Left colon (tissue), 2 donors: ENCODE measurements around the gene RSRC2. TPM values are rescaled to one million over a fixed set of nuclear protein-coding genes. Genes with fewer than 3 reads are reported as not detected.
"Not testable (repeated sequence)": the region's sequence is repeated elsewhere in the genome, so short reads cannot be mapped to it uniquely, and the experiment has no call there.

Source experiments
- ATAC-seq: fragments of 200-7000 bp; cut with Tn5 transposase; one replicate; pipeline ENCODE4 v1.9.1; 2020; ENCODE audit warnings: mild to moderate bottlenecking, moderate library complexity
- DNase-seq, 2 donors: peaks; one replicate each; pipeline ENCODE4 v3.0.0-alpha.2; 2020
- intact Hi-C, 2 donors: fragments of 100-400 bp; cut with DNase I in 1 of 2; cut with micrococcal nuclease in 1 of 2; formaldehyde crosslinking; loops; one replicate each; pipeline versions ENCODE4 v1.11.2 to v1.14.0; 2022; cut with DNase I, micrococcal nuclease
- long read RNA-seq: library from polyadenylated mRNA; unstranded; transcript quantifications from one replicate; pipeline ENCODE4 v2.0.0, GENCODE V29; 2021
- total RNA-seq, 2 donors: library from RNA; stranded (reverse); fragmentation: NEBNext Ultra II Directional; extraction: Animal tissue kit (Norgen Biotek cat#: 25700); gene quantifications; one replicate each; pipeline ENCODE4 v1.2.1, GENCODE V29; 2021
- donor health status: DM: no; HTN: no; CAD: no.
- donor health status: DM: yes; HTN: yes; CAD: no.

RSRC2 gene, protein sequence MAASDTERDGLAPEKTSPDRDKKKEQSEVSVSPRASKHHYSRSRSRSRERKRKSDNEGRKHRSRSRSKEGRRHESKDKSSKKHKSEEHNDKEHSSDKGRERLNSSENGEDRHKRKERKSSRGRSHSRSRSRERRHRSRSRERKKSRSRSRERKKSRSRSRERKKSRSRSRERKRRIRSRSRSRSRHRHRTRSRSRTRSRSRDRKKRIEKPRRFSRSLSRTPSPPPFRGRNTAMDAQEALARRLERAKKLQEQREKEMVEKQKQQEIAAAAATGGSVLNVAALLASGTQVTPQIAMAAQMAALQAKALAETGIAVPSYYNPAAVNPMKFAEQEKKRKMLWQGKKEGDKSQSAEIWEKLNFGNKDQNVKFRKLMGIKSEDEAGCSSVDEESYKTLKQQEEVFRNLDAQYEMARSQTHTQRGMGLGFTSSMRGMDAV
- total RNA-seq, result 10 to 100 TPM; 49.4 to 67.4 TPM
- long read RNA-seq, transcript RSRC2-201 (10 exons, 3,520 nt), result major isoform, 19 of 75 reads
- long read RNA-seq, partial matches to known transcripts, result 19 of 75 reads
- long read RNA-seq, other reads (novel, unspliced or antisense), result 34 of 75 reads

DNA sequence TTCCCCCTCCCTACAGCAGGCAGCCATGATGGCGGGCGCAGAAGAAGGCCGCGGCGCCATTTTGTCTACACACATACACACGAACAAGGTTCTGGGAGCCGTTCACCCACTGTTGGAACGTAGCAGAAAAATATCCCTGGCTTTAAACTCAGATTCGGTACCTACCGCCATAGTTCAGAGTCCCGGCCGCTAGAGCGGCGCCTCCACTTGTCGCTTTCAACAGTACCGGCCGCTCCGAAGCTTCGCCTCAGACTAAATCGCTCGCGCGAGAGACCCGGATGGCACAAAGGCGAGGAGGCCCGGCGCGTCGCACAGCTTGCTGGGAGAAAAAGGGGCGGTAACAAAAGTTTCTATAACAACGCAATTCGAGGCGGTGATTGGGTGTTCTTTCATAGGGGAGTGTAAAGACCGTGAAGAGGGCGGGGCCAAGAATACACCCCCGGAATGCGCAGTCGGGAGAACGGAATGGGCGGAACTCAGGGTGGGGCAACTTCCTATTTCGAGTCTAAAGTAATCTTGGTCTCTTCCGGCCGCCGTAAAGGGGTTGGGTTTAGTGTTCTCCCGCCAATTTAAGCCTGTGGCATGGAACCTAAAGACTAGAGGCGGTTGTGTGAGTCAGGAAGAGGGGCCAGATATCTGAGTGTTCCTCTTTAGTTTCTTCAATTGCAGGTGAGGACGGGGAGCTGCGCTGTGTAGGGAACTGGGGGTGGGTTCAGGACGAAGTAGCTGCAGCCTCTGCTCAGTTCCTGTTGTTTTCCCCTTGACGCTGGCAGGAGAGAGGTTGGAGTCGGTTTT, at the start of gene RSRC2, which contains the start of gene KNTC1:
Gene RSRC2, minus strand, starts transcription at position 254 of the 795 bp plus-strand sequence. Its CDS starts 83 bp downstream, at position 171.
Gene KNTC1, plus strand, starts transcription at position 567 of the 795 bp plus-strand sequence. CDS start 2,815 bp downstream, outside the sequence.
- DNase-seq (peak; percentile 98 to 99), ATAC-seq (peak; percentile 89)
- intact Hi-C loops, result no loop called here

DNA sequence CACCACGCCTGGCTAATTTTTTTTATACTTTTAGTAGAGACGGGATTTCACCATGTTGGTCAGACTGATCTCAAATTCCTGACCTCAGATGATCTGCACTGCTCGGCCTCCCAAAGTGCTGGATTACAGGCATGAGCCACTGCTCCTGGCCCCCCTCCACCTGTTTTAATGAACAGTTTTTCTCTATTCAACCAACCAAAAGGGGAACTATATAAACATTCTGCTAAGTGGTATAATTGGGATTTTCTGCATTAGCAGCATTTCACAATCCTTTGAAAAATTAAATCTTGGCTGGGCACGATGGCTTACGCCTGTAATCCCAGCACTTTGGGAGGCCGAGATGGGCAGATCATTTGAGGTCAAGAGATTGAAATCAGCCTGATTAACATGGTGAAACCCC, 45.1 kb upstream of the RSRC2 start:
- intact Hi-C loops, result no loop called here
- ATAC-seq (no peak), DNase-seq (no peak)

- DNase-seq, ATAC-seq, intact Hi-C loops: not testable (repeated sequence)
These were observed 43.3 kb upstream of the RSRC2 start for GRCh38 chr12:122570006-122570405.

- DNase-seq, result no peak
- intact Hi-C loops, result no loop called here
- ATAC-seq, result no peak
These were observed 42.6 kb upstream of the RSRC2 start for GRCh38 chr12:122569288-122569687.

- intact Hi-C loops, ATAC-seq, DNase-seq: not testable (repeated sequence)
These were observed 40.1 kb upstream of the RSRC2 start for GRCh38 chr12:122566816-122567215.

DNA sequence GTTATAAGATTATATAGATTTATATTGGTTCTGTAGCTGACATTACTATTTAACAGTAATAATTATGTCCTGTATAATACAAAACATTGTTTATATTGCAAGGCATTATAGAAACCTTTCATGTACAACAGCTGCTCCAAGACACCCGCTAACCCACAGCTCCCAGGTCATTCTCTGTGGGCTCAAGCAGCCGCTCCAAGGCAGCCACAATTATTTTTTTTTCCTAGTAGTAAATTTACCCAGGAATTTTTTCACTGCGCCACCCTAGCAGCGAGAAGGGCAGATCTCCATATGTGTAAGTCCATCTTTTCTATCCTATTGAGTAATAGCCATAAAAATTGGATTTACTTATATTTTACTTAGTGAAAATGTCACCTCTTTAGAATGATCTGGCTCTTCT, 36.6 kb upstream of the RSRC2 start:
- ATAC-seq (no peak), DNase-seq (no peak)
- intact Hi-C loops, result no loop called here

- DNase-seq (no peak), ATAC-seq (no peak)
- intact Hi-C loops, result no loop called here
These were observed 33.4 kb upstream of the RSRC2 start for GRCh38 chr12:122560138-122560537.

GRCh38 chr12:122558745-122559641, 32.3 kb upstream of the RSRC2 start:
- DNase-seq (no peak), ATAC-seq (no peak)
- intact Hi-C loops, result no loop called here

DNA sequence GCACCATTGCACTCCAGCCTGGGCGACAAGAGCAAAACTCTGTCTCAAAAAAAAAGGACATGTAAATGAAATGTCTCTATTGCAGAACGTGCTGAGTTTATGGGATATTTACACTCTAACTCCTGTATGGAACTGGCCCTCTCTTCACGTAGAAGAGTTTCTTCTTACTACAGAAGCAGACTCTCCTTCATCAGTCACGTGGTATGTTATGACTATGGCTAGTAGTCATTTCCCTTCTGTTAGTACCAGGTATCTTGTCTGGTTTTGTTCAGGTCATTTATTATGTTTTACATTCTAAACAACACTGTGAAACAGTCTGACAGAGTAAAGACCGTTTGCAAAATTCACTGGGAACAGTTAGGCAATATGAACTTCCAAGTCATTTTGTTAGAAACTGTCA, 20.6 kb upstream of the RSRC2 start:
- intact Hi-C loops, result no loop called here
- DNase-seq (no peak), ATAC-seq (no peak)

- DNase-seq, result no peak
- intact Hi-C loops, result no loop called here
- no peak for ATAC-seq
These were observed 19.1 kb upstream of the RSRC2 start for GRCh38 chr12:122545855-122546254.

GRCh38 chr12:122544537-122544936, 17.8 kb upstream of the RSRC2 start:
- intact Hi-C loops, result no loop called here
- ATAC-seq, result no peak
- no peak for DNase-seq

DNA sequence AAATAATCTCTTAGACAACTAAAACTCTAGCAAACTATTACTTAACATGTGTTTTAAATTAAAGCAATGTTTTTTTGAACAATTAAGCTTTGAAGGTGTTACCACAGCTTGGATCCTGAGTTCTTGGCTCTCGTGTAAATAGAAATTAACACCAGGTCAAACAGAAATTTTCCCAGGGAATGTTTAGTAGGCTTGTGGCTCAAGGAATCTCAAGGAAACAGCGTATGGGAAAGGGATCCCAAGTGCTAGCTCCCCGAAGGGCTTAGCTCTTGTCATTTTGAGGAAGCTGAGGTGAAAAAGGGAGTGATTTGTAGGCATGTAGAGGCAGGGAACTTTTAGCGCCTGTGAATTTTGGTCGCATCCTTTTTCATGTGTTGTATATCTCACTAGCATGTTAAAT, 11.8 kb upstream of the RSRC2 start:
- DNase-seq (no peak), ATAC-seq (no peak)
- intact Hi-C loops, result no loop called here

GRCh38 chr12:122537021-122537420, 10.3 kb upstream of the RSRC2 start:
- intact Hi-C loops, result no loop called here
- ATAC-seq (no peak), DNase-seq (no peak)

DNA sequence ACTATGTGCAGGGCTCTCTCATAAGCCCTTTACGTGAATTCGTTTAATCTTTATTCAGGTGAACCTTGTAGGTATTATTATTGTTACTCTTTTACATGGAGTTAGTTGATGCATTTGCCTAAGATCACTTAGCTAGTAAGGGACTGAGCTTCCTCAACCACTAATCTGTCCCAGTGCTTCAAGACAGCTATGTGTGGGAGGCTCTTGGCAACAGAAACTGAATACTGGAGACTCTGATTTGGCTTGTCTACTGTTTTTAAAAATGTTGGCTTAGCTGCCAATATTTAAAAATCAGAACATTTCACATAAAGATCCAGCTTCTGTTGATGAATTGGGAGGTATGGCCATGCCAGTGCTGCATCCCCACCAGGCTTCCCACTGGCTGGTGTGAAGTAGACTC, 7.1 kb upstream of the RSRC2 start:
- DNase-seq, result no peak
- intact Hi-C loops, result no loop called here
- ATAC-seq, result no peak

DNA sequence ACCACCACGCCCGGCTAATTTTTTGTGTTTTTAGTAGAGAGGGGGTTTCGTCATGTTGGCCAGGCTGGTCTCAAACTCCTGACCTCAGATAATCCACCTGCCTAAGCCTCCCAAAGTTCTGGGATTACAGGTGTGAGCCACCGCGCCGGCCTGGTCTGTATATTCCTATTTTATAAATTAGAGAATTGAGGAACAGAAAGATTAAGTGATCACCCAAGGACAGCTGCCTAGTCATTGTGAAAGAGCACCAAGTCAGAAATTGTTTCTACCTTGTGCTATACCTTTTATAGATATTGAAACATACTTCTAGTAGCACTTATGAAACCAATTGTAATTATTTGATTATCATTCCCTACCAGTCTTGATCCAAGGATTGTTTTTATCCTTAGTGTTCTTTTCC, 2.3 kb upstream of the RSRC2 start:
- no peak for ATAC-seq
- intact Hi-C loops, result no loop called here
- no peak for DNase-seq

- intact Hi-C loops, result no loop called here
- DNase-seq (no peak), ATAC-seq (no peak)
These were observed 1.8 kb upstream of the RSRC2 start for GRCh38 chr12:122528582-122528981.

GRCh38 chr12:122527478-122527944, 775 bp upstream of the RSRC2 start:
- intact Hi-C loops, result no loop called here
- ATAC-seq (peak; percentile 11), DNase-seq (peak in 1 of 2 donors; percentile 37)

DNA sequence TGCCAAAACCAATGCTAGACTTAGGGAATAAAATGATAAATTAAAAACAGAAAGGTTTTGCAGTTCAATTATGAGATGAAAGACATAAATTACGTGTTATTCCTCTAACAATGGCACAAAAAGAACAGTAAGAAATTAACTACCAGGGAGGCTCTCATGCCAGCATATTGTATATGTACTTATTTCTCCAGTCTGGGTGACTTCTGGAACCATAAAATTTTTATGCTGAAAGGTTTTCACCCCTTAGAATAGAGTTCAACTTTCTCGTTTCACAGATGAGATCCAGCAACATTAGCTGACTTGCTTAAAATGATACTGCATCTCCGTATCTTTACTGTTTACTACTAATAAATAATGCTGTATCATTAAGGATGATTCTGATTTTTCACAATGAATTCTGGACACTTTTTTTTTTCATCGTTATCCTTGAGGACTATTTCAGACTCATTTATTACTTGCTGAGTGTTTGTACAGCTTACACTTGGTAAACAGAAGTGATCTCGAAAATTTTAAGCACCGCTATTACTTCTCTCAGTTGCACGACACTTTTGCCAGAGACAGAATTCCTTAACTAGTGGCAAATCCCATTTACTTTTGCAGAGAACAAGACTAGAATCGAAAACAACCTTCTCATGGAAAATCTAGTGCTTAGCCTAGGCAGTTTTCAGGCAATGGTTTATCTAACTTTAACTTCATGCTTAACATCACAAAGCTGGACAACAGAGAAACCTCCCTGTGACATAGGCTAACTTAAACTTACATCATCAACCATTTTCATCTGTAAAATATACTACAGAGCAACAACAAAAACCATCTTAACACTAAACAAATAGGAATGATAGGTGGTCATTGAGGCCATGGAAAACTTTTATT, 2.7 kb downstream of the RSRC2 start:
- intact Hi-C loops, result no loop called here
- no peak for ATAC-seq
- DNase-seq, result no peak
